Stimulated activated CD8-positive, alpha-beta memory T cell treated with anti-CD3 and anti-CD28 coated beads, Interleukin-15, amount 100 ng/mL, for 24 hours (primary cell): ENCODE data around the gene ATP2A2.
"Not testable (repeated sequence)": the region's sequence is repeated elsewhere in the genome, so short reads cannot be mapped to it uniquely, and the experiment has no call there.

Source experiments
- DNase-seq: peaks from one replicate; pipeline ENCODE4 v3.0.0-alpha.2; 2020; ENCODE audit warnings: low read depth

Gene ATP2A2

GRCh38 chr12:110280779-110281548 is at the start of gene ATP2A2:
TSS of gene ATP2A2 (plus strand) at chr12:110281247. CDS start at chr12:110281790, 543 bp downstream.
- DNase-seq: peak; percentile 79

GRCh38 chr12:110233212-110233903 is 47.7 kb upstream of the ATP2A2 start:
- no peak for DNase-seq

GRCh38 chr12:110234331-110234751 is 46.7 kb upstream of the ATP2A2 start:
- DNase-seq: no peak

GRCh38 chr12:110234755-110235154 is 46.3 kb upstream of the ATP2A2 start:
- no peak for DNase-seq

- DNase-seq: no peak
Observed at GRCh38 chr12:110235383-110235782, 45.7 kb upstream of the ATP2A2 start.

GRCh38 chr12:110243227-110243626 is 37.8 kb upstream of the ATP2A2 start:
- no peak for DNase-seq

DNA sequence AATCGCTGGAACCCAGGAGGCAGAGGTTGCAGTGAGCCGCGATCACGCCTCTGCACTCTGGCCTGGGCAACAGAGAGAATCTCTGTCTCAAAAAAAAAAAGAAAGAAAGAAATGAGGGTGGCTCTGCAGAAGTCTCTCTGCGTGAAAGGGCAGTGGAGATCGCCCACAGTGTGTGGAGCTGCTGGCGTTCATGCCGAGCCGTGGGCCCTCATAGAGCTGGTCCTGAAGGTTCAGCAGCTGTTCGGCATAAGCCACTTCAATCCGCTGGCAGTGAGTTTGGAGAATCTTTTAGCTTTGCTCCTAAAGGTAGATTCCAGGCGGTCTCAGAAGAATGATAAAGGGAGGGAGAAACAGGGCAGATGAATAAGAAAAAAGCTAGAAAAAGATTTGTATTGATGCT is 36.7 kb upstream of the ATP2A2 start:
- no peak for DNase-seq

GRCh38 chr12:110244829-110245228 is 36.2 kb upstream of the ATP2A2 start:
- no peak for DNase-seq

DNA sequence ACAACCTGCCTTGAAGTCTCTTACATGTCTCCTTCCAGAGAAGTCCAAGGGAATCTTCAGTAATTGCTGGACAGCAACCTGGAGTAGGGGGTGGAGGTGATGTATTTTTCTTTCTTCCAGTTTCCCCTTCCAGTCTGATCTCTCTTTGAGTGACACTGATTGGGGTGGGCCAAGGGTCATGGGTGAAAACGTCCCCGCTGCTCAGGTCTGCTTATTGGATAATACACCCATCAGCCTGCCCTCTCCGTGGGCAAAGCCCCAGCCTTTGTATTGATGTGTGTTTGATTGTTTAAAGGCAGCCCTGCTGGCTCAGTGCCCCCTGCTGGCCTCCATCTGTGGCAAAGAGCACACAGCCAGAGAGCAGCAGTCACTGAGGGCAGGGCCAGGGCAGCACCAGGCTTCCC is 35.7 kb upstream of the ATP2A2 start:
- DNase-seq: peak; percentile 4

- no peak for DNase-seq
Observed at GRCh38 chr12:110246636-110247339, 34.3 kb upstream of the ATP2A2 start.

DNA sequence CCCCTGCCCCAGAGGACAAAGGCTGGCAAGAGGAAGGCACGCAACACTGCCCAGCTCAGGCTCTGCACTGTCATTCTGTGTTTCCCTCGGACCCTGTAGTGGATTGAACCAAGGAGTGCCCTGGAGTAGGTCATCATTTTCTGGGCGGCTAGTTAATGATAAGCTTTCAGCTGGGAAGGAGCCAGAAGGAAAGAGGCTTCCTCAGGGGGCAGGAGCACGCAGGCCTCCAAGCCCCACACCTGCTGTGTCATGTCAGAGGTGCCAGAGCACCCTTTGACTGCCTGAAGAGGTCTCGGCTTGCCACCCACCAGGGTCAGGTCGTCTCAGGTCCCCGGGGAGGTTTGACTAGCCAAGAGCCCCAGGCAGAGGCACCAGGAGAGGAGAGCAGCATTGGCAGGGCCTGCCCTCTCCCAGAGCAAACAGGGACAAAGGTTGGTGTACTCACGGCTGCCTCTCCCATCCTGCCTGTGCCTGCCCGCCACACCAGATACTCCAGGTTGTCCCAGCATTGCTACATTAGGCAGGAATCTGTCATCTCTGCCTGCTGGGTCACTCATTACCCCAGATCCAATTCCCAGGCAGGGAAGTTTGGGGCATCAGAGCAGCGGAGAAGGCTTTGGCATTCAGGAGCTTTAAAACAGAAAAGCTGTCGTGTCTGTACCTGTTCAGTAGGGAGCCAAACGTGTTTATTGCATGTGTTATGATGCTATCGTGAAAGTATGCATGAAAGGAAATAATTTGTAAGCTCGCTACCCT is 33.5 kb upstream of the ATP2A2 start:
- DNase-seq: no peak

DNA sequence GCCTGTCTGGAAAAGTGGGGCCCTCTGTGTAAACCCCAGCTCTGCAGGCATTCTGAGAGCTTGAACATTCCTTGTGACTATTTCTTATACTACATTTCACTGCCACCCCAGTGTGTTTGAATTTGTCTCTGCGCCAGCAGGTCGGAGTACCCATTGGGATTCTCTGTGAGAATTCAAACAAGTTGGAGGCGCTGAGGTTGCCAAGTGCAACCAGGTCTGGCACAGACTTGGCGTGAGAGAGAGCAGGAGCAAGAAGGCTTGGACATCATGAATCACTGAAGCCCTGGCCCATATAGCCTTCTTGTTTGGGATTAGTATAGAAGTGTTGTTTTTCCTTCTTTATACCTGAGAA is 33.0 kb upstream of the ATP2A2 start:
- no peak for DNase-seq

- DNase-seq: no peak
Observed at GRCh38 chr12:110249105-110249504, 31.9 kb upstream of the ATP2A2 start.

- DNase-seq: no peak
Observed at GRCh38 chr12:110249716-110250225, 31.3 kb upstream of the ATP2A2 start.

GRCh38 chr12:110251381-110251780 is 29.7 kb upstream of the ATP2A2 start:
- no peak for DNase-seq

DNA sequence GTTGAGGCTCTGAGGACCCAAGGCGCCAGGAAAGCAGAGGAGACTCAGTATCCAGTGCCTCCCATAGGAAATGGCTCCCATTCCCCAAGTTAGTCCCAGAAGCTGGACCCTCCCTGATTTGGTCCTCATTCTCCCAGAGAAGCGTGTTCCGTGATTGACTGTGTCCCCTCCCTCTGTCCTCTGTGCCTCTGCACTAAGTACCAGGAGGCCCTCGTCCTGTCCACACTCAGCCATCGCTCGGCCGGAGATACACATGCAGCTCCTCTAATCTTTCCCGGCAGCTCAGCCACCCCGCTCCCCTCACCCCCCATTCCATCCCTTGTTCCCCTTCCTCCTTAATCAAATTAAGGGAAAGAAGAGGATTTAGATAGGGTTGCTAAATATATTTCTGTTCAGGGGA is 28.3 kb upstream of the ATP2A2 start:
- DNase-seq: no peak

DNA sequence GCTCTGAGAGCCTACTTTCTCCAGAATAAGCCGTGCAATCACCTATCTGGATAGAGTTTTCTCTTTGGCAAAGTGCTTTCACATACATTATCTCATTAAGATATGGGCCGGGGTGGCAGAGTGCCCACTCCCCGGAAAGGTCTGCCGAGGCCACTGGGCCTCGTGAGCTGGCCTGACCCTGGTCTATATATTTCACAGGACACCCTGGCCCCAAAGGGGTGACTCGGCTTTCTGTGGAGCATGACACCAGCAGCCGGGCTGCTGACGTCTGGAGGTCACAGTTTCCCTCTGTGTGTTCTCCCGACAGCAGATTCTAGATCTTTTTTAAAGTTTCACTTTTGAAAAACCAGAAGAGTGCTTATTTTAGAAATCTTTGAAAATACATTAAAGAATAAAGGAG is 27.9 kb upstream of the ATP2A2 start:
- no peak for DNase-seq

DNA sequence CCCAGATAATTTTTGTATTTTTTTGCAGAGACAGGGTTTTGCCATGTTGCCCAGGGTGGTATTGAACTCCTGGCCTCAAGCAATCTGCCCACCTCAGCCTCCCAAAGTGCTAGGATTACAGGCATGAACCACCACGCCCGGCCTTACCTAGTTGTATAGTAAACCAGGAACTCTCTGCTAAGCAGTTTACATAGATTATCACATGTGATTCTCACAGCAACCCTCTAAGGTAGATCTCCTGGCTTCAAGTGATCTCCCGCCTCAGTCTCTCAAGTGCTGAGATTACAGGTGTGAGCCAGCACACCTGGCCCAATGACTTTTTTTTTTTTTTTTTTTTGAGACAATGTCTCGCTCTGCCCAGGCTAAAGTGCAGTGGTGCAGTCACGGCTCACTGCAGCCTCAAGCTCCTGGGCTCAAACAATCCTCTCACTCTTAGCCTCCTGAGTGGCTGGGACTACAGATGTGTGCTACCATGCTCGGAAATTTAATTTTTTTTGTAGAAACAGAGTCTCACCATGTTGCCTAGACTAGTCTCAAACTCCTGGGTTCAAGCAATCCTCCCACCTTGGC is 26.0 kb upstream of the ATP2A2 start:
- DNase-seq: no peak

GRCh38 chr12:110255890-110256456 is 25.1 kb upstream of the ATP2A2 start:
- DNase-seq: not testable (repeated sequence)

GRCh38 chr12:110256780-110257431 is 24.1 kb upstream of the ATP2A2 start:
- DNase-seq: no peak

DNA sequence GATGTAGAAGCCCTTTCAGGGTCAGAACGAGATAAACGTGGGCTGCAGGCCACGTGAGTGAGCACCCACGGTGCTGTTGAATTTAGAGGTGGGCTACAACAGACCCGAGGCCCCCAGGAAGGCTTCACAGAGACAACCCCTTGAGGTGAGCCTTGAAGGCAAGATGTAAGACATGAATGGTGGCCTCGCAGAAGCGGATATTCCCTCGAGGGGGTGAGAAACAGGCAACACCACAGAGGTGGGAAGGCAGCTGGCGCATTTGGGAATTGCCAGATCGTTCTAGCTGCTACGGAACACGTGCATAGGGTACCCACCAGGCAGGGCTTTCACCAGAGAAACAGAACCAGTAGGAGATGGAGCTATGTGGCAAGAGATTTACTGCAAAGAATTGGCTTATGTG is 22.6 kb upstream of the ATP2A2 start:
- DNase-seq: no peak
